HCT116 (cell line): Measurements from ENCODE around the gene F2RL3. TPM values are rescaled to one million over a fixed set of nuclear protein-coding genes. Genes with fewer than 3 reads are reported as not detected.

ENCODE experiments used
- total RNA-seq: library from RNA; stranded (reverse); gene quantifications from one replicate; pipeline ENCODE4 v1.2.1, GENCODE V29; 2021; ENCODE audit not compliant: unreplicated experiment

F2RL3 gene
- total RNA-seq, 1 experiment from 2014 or later: 0.10 TPM

Other genes starting within 250 kb of the F2RL3 start
- 66.4 TPM for gene SMIM7, start 228.9 kb upstream of the F2RL3 start, total RNA-seq
- gene TMEM38A, start 227.9 kb upstream of the F2RL3 start, total RNA-seq: 9.0 TPM
- 0.22 TPM for gene NWD1, start 169.2 kb upstream of the F2RL3 start, total RNA-seq
- 59.9 TPM for gene SIN3B, start 59.6 kb upstream of the F2RL3 start, total RNA-seq
- 0.20 TPM for gene CPAMD8, start 137.8 kb downstream of the F2RL3 start, total RNA-seq
- gene HAUS8, start 186.5 kb downstream of the F2RL3 start, total RNA-seq: 23.6 TPM
- 74.6 TPM for gene MYO9B, start 186.8 kb downstream of the F2RL3 start, total RNA-seq